ENCODE measurements around the gene GBF1. TPM values are rescaled to one million over a fixed set of nuclear protein-coding genes. Genes with fewer than 3 reads are reported as not detected.

The GBF1 gene
- polyA plus RNA-seq, 3 donors: 4.2 to 17.4 (median 11.9) TPM

DNA sequence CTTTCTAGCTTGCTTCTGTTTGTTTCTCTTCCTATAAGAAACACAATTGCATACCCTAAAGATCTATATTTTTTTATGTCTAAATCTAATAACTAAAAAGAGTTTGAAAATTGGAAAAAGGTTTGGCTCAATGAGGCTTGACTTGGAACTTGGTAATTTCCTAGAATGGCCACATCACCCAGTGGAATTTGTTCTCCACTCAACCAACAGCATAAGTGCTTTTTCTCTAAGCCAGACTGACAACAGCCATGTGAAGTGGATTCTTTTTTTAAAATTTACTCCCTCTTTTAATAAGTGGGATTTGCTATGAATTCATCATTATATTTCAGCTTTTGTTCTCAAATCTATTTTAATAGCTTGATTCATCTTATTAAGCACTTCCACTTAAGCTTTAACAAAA is 33.8 kb downstream of the GBF1 start:
- Mint-ChIP-seq H3K36me3 (peaks cover 35 to 37% of the 10 kb centered on the region in 2 donors), H3K4me1 (peaks cover 22% of the 10 kb centered on the region), H3K4me3 (no peak overlapping the region), H3K27me3 (ENCODE audit: low read depth in 3 of 3) (no peaks in the 10 kb centered on the region), H3K9me3 (no peaks in the 10 kb centered on the region), H3K27ac (no peak overlapping the region)
- Histone ChIP-seq H3K9me3 (replicated peaks in 1 of 2; ENCODE audit: control insufficient read depth in 1 of 2, insufficient read depth in 1 of 2, low read length in 2 of 2) (no peaks in the 10 kb centered on the region), H3K79me2 (ENCODE audit: insufficient read depth, low read length) (peaks cover 80% of the 10 kb centered on the region), H3K27me3 (ENCODE audit: control insufficient read depth in 2 of 2, insufficient read depth in 2 of 2, low read length in 2 of 2) (no peaks in the 10 kb centered on the region), H2AFZ (ENCODE audit: insufficient read depth, low read depth, low read length, poor library complexity, severe bottlenecking) (no peak overlapping the region), H3K4me2 (replicated peaks; ENCODE audit: extremely low read depth, low read length, poor library complexity, severe bottlenecking) (no peak overlapping the region), H4K20me1 (ENCODE audit: insufficient read depth, low read length) (peaks cover 88% of the 10 kb centered on the region), H3K27ac (ENCODE audit: low read depth in 1 of 2, low read length in 2 of 2) (no peak overlapping the region), H3K36me3 (replicated peaks in 1 of 2; ENCODE audit: control insufficient read depth in 1 of 2, insufficient read depth in 2 of 2, low read length in 2 of 2) (peaks cover 9 to 57% of the 10 kb centered on the region in 2 donors), H3K4me3 (replicated peaks in 1 of 3; ENCODE audit: low read depth in 2 of 3, low read length in 3 of 3) (no peak overlapping the region), H3K4me1 (ENCODE audit: control insufficient read depth in 1 of 2, insufficient read depth in 2 of 2, low read length in 2 of 2) (peaks cover 3 to 4% of the 10 kb centered on the region in 2 donors), H3K9ac (ENCODE audit: insufficient read depth, low read length, poor library complexity, severe bottlenecking) (no peak overlapping the region)
- DNase-seq: no peak
- TF ChIP-seq, protein P1, sequence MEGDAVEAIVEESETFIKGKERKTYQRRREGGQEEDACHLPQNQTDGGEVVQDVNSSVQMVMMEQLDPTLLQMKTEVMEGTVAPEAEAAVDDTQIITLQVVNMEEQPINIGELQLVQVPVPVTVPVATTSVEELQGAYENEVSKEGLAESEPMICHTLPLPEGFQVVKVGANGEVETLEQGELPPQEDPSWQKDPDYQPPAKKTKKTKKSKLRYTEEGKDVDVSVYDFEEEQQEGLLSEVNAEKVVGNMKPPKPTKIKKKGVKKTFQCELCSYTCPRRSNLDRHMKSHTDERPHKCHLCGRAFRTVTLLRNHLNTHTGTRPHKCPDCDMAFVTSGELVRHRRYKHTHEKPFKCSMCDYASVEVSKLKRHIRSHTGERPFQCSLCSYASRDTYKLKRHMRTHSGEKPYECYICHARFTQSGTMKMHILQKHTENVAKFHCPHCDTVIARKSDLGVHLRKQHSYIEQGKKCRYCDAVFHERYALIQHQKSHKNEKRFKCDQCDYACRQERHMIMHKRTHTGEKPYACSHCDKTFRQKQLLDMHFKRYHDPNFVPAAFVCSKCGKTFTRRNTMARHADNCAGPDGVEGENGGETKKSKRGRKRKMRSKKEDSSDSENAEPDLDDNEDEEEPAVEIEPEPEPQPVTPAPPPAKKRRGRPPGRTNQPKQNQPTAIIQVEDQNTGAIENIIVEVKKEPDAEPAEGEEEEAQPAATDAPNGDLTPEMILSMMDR (IDR thresholded peaks at IDR 0.05): no peak
- intact Hi-C loops (cut with micrococcal nuclease): no loop called here

DNA sequence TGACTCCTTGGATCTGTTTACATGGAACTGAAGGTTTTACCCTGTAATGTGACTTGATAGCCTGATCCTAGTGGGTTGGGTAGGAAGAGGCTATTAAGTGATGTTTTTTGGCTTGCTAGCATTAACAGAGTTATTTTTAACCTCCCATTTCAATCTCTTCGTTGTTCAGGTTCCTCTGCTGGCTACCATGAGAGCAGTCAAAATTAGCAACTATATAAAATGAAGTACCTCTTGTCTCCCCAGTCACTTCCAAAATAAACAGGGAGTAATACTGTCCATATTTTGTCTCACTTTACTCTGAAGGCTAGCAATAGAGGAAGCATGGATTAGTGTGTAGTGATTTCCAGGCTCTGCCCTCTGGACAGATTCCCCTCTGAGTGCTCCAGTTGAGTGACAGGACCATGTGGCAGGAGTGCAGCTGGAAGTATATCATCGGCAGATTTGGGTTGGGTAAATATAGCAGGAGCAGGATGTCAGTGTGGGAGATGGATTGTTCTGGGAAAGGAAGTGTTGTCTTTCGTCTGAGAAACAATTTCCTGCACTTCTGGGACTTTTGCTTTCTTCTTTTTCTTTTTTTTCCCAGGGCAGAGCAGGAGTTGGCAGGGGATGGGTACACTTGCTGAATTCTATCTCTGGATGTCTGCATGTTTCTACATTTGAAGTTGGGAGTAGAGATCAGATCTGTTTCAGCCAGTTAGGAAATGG is 35.2 kb downstream of the GBF1 start:
- peaks cover 12 to 72% of the 10 kb centered on the region in 2 donors for H3K36me3 ChIP-seq (replicated peaks in 1 of 2; ENCODE audit: control insufficient read depth in 1 of 2, insufficient read depth in 2 of 2, low read length in 2 of 2)
- Mint-ChIP-seq H3K9me3 (no peaks in the 10 kb centered on the region), H3K4me1 (peaks cover 22% of the 10 kb centered on the region), H3K36me3 (peaks cover 40 to 46% of the 10 kb centered on the region in 2 donors), H3K27me3 (ENCODE audit: low read depth in 3 of 3) (no peaks in the 10 kb centered on the region), H3K4me3 (no peak overlapping the region), H3K27ac (peak overlapping the region in 5 of 7 donors; percentile 8 to 83 (median 60))
- no peak overlapping the region for H2AFZ ChIP-seq (ENCODE audit: insufficient read depth, low read depth, low read length, poor library complexity, severe bottlenecking)
- H3K4me3 ChIP-seq (replicated peaks in 1 of 3; ENCODE audit: low read depth in 2 of 3, low read length in 3 of 3): no peak overlapping the region
- H3K4me2 ChIP-seq (replicated peaks; ENCODE audit: extremely low read depth, low read length, poor library complexity, severe bottlenecking): no peak overlapping the region
- H4K20me1 ChIP-seq (ENCODE audit: insufficient read depth, low read length): peaks cover 89% of the 10 kb centered on the region
- H3K27ac ChIP-seq (ENCODE audit: low read depth in 1 of 2, low read length in 2 of 2): peak overlapping the region in 1 of 2 donors; percentile 51
- intact Hi-C loops (cut with micrococcal nuclease): no loop called here
- 0% methylated on average over 1 of the region's 3 CpGs for WGBS (ENCODE audit: insufficient coverage)
- no peaks in the 10 kb centered on the region for H3K9me3 ChIP-seq (replicated peaks in 1 of 2; ENCODE audit: control insufficient read depth in 1 of 2, insufficient read depth in 1 of 2, low read length in 2 of 2)
- no peak for DNase-seq
- peaks cover 3 to 4% of the 10 kb centered on the region in 2 donors for H3K4me1 ChIP-seq (ENCODE audit: control insufficient read depth in 1 of 2, insufficient read depth in 2 of 2, low read length in 2 of 2)
- H3K9ac ChIP-seq (ENCODE audit: insufficient read depth, low read length, poor library complexity, severe bottlenecking): peak overlapping the region; percentile 17
- TF ChIP-seq, protein P1 (IDR thresholded peaks at IDR 0.05): no peak
- no peaks in the 10 kb centered on the region for H3K27me3 ChIP-seq (ENCODE audit: control insufficient read depth in 2 of 2, insufficient read depth in 2 of 2, low read length in 2 of 2)
- H3K79me2 ChIP-seq (ENCODE audit: insufficient read depth, low read length): peaks cover 80% of the 10 kb centered on the region

All from CD14-positive monocyte (primary cell).